PC-9 (cell line): Measurements from ENCODE around the gene PNPLA3. TPM values are rescaled to one million over a fixed set of nuclear protein-coding genes. Genes with fewer than 3 reads are reported as not detected.

Experiments used
- BruUV-seq: library from RNA; stranded (reverse); fragments of 400-500 nt; replicated peaks from 2 replicates; lab custom pipeline; 2021; lab: Mats Ljungman, UMichigan
- CTCF ChIA-PET: fragments of 300-600 bp; sonication (Branson Sonifier 250); formaldehyde crosslinking; loops from one replicate; lab custom pipeline; 2022; ENCODE audit warnings: antibody characterized with exemption; lab: Charles Lee
- POLR2A ChIA-PET: fragments of 300-600 bp; sonication (Branson Sonifier 250); formaldehyde crosslinking; loops from one replicate; lab custom pipeline; 2022; ENCODE audit warnings: antibody characterized with exemption; ENCODE audit not compliant: unreplicated experiment; lab: Charles Lee
- DNase-seq, 2 experiments: peaks; one replicate each; pipeline versions ENCODE4 v3.0.0 to v3.0.0-alpha.2; 2015 to 2022; ENCODE audit warnings: mixed read lengths in 1 of 2
- H2AFZ ChIP-seq: fragments of 200-600 bp; sonication (generic); 2 replicates; pipeline ENCODE4 v1.8.1; 2017; ENCODE audit warnings: antibody characterized with exemption
- H3F3A ChIP-seq: fragments of 200-600 bp; sonication (generic); 2 replicates; pipeline ENCODE4 v1.8.1; 2017; ENCODE audit warnings: antibody characterized with exemption, mild to moderate bottlenecking, low read depth; ENCODE audit not compliant: insufficient read depth
- H3K27ac ChIP-seq: fragments of 200-600 bp; sonication (generic); 2 replicates; pipeline ENCODE4 v1.6.1; 2016; ENCODE audit warnings: mixed run types
- H3K27me3 ChIP-seq: fragments of 200-600 bp; sonication (generic); 2 replicates; pipeline ENCODE4 v1.6.1; 2016; ENCODE audit warnings: low read depth, mixed run types; ENCODE audit not compliant: insufficient read depth
- H3K36me3 ChIP-seq: fragments of 200-600 bp; sonication (generic); 2 replicates; pipeline ENCODE4 v1.6.1; 2016; ENCODE audit warnings: low read depth, mixed run types
- H3K4me1 ChIP-seq: fragments of 200-600 bp; sonication (generic); replicated peaks from 2 replicates; pipeline ENCODE4 v1.6.1; 2016; ENCODE audit warnings: mixed run types; ENCODE audit not compliant: insufficient read depth
- H3K4me2 ChIP-seq: fragments of 200-600 bp; sonication (generic); 2 replicates; pipeline ENCODE4 v1.6.1; 2017; ENCODE audit warnings: mixed run types
- H3K4me3 ChIP-seq: fragments of 200-600 bp; sonication (generic); 2 replicates; pipeline ENCODE4 v1.6.1; 2016; ENCODE audit warnings: mixed run types
- H3K79me2 ChIP-seq: fragments of 200-600 bp; sonication (generic); 2 replicates; pipeline ENCODE4 v1.6.1; 2017; ENCODE audit warnings: low read depth, mixed run types
- H3K9me2 ChIP-seq: fragments of 200-600 bp; sonication (generic); 2 replicates; pipeline ENCODE4 v1.8.1; 2017; ENCODE audit warnings: mild to moderate bottlenecking; ENCODE audit not compliant: insufficient read depth
- H3K9me3 ChIP-seq: fragments of 200-600 bp; sonication (generic); 2 replicates; pipeline ENCODE4 v1.8.1; 2016; ENCODE audit warnings: low read depth; ENCODE audit not compliant: insufficient read depth
- H4K20me1 ChIP-seq: fragments of 200-600 bp; sonication (generic); 2 replicates; pipeline ENCODE4 v1.8.1; 2017; ENCODE audit not compliant: insufficient read depth
- EZH2 ChIP-seq: fragments of 200-600 bp; sonication (generic); IDR thresholded peaks from 2 replicates; pipeline ENCODE4 v1.8.0; 2017; ENCODE audit warnings: antibody characterized with exemption, low read depth
- intact Hi-C: fragments of 100-400 bp; cut with micrococcal nuclease; formaldehyde crosslinking; loops from one replicate; pipeline ENCODE4 v1.10.0; 2022; ENCODE audit not compliant: unreplicated experiment
- total RNA-seq: library from RNA; stranded (reverse); gene quantifications from 2 replicates; pipeline ENCODE4 v1.2.3, GENCODE V29; 2021
- TF ChIP-seq, protein P1 (sequence below): fragments of 200-600 bp; sonication (generic); conservative IDR thresholded peaks from 2 replicates; pipeline ENCODE4 v1.6.1; 2017; ENCODE audit warnings: mixed run types, antibody characterized with exemption, mild to moderate bottlenecking, moderate library complexity

Gene PNPLA3
- total RNA-seq, 1 experiment from 2014 or later = 26.8 TPM

DNA sequence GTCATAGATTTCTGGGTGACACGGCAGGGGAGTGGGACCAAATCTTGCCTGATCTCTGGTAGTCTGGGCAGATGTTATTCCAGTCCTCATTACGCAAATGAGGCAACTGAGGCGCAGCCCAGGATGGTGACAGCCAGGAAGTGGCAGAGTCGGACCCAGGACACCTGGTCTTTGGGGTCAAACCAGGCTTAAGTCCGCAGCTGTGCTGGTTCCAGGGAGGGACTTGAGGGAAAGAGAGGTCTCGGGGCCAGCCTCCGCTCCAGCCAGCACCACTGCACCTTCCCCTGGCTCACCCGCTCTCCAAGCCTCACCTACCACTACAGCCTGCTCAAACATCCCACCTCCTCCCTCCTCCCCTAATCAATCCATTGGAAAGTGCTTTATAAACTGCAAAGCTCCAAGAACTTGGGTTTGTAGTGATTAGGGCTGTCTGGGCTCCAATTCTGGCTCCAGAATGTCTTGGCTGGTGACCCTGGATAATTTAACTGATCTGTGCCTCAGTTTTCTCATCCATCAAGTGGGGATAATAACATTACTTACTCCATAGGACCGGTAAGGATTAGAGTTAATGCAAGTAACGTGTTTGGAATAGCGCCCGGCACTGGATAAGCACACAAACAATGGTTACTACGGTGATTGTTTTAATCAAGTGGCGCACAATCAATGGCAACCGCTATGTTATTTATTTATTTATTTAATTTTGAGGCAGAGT is 31.3 kb upstream of the PNPLA3 start:
- Histone ChIP-seq H3K4me1 (peaks cover 8% of the 10 kb centered on the region), H3K79me2 (no peaks in the 10 kb centered on the region), H4K20me1 (no peaks in the 10 kb centered on the region), H2AFZ (no peak overlapping the region), H3K27me3 (peaks cover 18% of the 10 kb centered on the region; the same call in 1 of the 2 replicates), H3K27ac (no peak overlapping the region), H3K4me2 (no peak overlapping the region), H3K4me3 (no peak overlapping the region), H3K36me3 (no peaks in the 10 kb centered on the region), H3K9me2 (no peaks in the 10 kb centered on the region), H3F3A (peaks cover 6% of the 10 kb centered on the region; the same call in 1 of the 2 replicates), H3K9me3 (no peaks in the 10 kb centered on the region)
- intact Hi-C loops = no loop called here
- CTCF ChIA-PET = interaction anchor here (1.0 kb wide), 1 partner anchor 8 kb away, joined by 4 read pairs; no protein-coding TSS in a partner anchor
- BruUV-seq = no TSS peak
- POLR2A ChIA-PET = no interaction called here
- TF ChIP-seq, protein P1, sequence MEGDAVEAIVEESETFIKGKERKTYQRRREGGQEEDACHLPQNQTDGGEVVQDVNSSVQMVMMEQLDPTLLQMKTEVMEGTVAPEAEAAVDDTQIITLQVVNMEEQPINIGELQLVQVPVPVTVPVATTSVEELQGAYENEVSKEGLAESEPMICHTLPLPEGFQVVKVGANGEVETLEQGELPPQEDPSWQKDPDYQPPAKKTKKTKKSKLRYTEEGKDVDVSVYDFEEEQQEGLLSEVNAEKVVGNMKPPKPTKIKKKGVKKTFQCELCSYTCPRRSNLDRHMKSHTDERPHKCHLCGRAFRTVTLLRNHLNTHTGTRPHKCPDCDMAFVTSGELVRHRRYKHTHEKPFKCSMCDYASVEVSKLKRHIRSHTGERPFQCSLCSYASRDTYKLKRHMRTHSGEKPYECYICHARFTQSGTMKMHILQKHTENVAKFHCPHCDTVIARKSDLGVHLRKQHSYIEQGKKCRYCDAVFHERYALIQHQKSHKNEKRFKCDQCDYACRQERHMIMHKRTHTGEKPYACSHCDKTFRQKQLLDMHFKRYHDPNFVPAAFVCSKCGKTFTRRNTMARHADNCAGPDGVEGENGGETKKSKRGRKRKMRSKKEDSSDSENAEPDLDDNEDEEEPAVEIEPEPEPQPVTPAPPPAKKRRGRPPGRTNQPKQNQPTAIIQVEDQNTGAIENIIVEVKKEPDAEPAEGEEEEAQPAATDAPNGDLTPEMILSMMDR = no peak
- TF ChIP-seq EZH2 = no peak
- no peak for DNase-seq

DNA sequence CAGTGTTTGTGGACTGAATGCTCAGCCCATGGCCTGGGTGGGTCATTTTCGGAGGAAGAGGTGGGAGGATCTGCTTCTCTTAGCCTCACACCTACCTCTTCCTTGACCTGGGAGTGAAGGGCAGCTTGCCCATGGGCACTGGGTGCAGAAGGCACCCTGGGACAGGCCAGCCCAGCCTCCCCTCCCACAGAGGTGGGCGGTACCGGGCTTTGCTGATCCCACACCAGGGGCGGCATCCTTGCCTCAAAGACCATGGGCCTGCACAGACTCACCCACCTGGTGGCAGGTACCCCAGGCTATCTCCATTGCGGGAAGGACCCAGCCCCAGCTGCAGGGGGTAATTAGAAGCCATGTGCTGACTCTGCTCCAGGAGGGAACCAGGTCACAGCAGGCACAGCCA is 30.3 kb upstream of the PNPLA3 start:
- intact Hi-C loops = no loop called here
- no peak overlapping the region for H3K4me2 ChIP-seq
- no peaks in the 10 kb centered on the region for H3K9me3 ChIP-seq
- ChIA-PET POLR2A (no interaction called here), CTCF (interaction anchor here (1.0 kb wide), 1 partner anchor 9 kb away, joined by 4 read pairs; no protein-coding TSS in a partner anchor)
- H3K27me3 ChIP-seq = peaks cover 17% of the 10 kb centered on the region; the same call in 1 of the 2 replicates
- no peaks in the 10 kb centered on the region for H4K20me1 ChIP-seq
- no peaks in the 10 kb centered on the region for H3K79me2 ChIP-seq
- H2AFZ ChIP-seq = no peak overlapping the region
- no peak overlapping the region for H3K4me3 ChIP-seq
- no peak for TF ChIP-seq EZH2
- TF ChIP-seq, protein P1 = no peak
- H3F3A ChIP-seq = peaks cover 11% of the 10 kb centered on the region; the same call in 1 of the 2 replicates
- DNase-seq = no peak
- H3K9me2 ChIP-seq = no peaks in the 10 kb centered on the region
- H3K36me3 ChIP-seq = no peaks in the 10 kb centered on the region
- BruUV-seq = no TSS peak
- H3K27ac ChIP-seq = no peak overlapping the region
- peaks cover 17% of the 10 kb centered on the region for H3K4me1 ChIP-seq

DNA sequence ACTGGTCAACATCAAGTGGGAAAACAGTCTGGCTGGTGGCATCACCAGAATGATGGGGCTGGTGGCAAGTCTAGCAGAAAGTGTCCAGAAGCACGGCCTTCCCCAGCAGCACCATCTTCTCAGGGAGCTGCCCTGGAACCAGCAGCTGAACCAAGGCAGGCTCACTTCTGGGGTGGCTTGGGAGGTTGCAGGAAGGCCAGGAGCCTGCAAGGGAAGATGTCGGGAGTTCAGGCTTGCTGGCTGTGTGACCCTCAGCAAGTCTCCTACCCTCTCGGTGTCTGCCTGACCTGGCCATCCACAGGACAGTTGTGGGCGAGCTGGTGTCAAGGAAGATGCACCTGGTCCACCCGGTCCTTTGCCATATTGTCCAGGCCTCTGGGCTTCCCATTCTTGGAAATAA is 29.5 kb upstream of the PNPLA3 start:
- no peaks in the 10 kb centered on the region for H3K79me2 ChIP-seq
- H3K27ac ChIP-seq = no peak overlapping the region
- H3K9me2 ChIP-seq = no peaks in the 10 kb centered on the region
- H3K4me3 ChIP-seq = no peak overlapping the region
- no peak for DNase-seq
- no peak for TF ChIP-seq EZH2
- TF ChIP-seq, protein P1 = no peak
- no TSS peak for BruUV-seq
- no peaks in the 10 kb centered on the region for H4K20me1 ChIP-seq
- H3K4me2 ChIP-seq = no peak overlapping the region
- H3K27me3 ChIP-seq = peaks cover 10% of the 10 kb centered on the region; the same call in 1 of the 2 replicates
- intact Hi-C loops = no loop called here
- H3F3A ChIP-seq = peaks cover 19% of the 10 kb centered on the region; the same call in 1 of the 2 replicates
- ChIA-PET POLR2A (interaction anchor here (0.6 to 0.7 kb wide), 2 partner anchors 9 to 1096 kb away, joined by 3 to 5 read pairs; no protein-coding TSS in a partner anchor), CTCF (no interaction called here)
- H3K4me1 ChIP-seq = peaks cover 25% of the 10 kb centered on the region
- no peak overlapping the region for H2AFZ ChIP-seq
- no peaks in the 10 kb centered on the region for H3K9me3 ChIP-seq
- H3K36me3 ChIP-seq = no peaks in the 10 kb centered on the region
